DOHH2 (cell line): Measurements from ENCODE around the gene USP6NL.
A peak's percentile ranks its signal among the peaks of the same experiment; 100 is the strongest.

Source experiments
- H3F3A ChIP-seq: fragments of 200-600 bp; sonication (generic), shearing (Covaris generic); 2 replicates; pipeline ENCODE4 v1.6.0; 2016; ENCODE audit warnings: antibody characterized with exemption, mild to moderate bottlenecking; ENCODE audit not compliant: control insufficient read depth, insufficient read depth
- H3K27ac ChIP-seq: fragments of 200-600 bp; sonication (generic); 2 replicates; pipeline ENCODE4 v1.5.1; 2014; ENCODE audit warnings: low read depth, mild to moderate bottlenecking, low read length, moderate library complexity
- H3K27me3 ChIP-seq: fragments of 200-600 bp; sonication (generic); 2 replicates; pipeline ENCODE4 v1.6.1; 2014; ENCODE audit warnings: mild to moderate bottlenecking, low read length, mixed read lengths; ENCODE audit not compliant: control insufficient read depth
- H3K36me3 ChIP-seq: fragments of 200-600 bp; sonication (generic); 2 replicates; pipeline ENCODE4 v1.6.1; 2014; ENCODE audit warnings: mild to moderate bottlenecking, low read length, moderate library complexity, mixed read lengths; ENCODE audit not compliant: control insufficient read depth
- H3K4me1 ChIP-seq: fragments of 200-600 bp; sonication (generic); 2 replicates; pipeline ENCODE4 v1.6.1; 2014; ENCODE audit warnings: mild to moderate bottlenecking, low read length, mixed read lengths; ENCODE audit not compliant: control insufficient read depth
- H3K4me2 ChIP-seq: fragments of 200-600 bp; sonication (generic); 2 replicates; pipeline ENCODE4 v1.6.0; 2014; ENCODE audit warnings: mild to moderate bottlenecking, low read length, moderate library complexity
- H3K4me3 ChIP-seq: fragments of 200-600 bp; sonication (generic); 2 replicates; pipeline ENCODE4 v1.5.1; 2014; ENCODE audit warnings: mild to moderate bottlenecking, low read length, mixed read lengths
- H3K79me2 ChIP-seq: fragments of 200-600 bp; sonication (generic); 2 replicates; pipeline ENCODE4 v1.6.1; 2014; ENCODE audit warnings: mild to moderate bottlenecking, low read length, mixed read lengths; ENCODE audit not compliant: control insufficient read depth
- H3K9me2 ChIP-seq: fragments of 200-600 bp; sonication (generic); replicated peaks from 2 replicates; pipeline ENCODE4 v1.6.1; 2014; ENCODE audit warnings: mild to moderate bottlenecking, low read length, mixed read lengths; ENCODE audit not compliant: control insufficient read depth
- H3K9me3 ChIP-seq: fragments of 200-600 bp; sonication (generic); 2 replicates; pipeline ENCODE4 v1.6.1; 2014; ENCODE audit warnings: antibody characterized with exemption, low read length, mixed read lengths; ENCODE audit not compliant: control insufficient read depth, insufficient read depth
- H4K20me1 ChIP-seq: fragments of 200-600 bp; sonication (generic); 2 replicates; pipeline ENCODE4 v1.6.0; 2014; ENCODE audit warnings: low read depth, mild to moderate bottlenecking, antibody characterized with exemption, low read length, moderate library complexity; ENCODE audit not compliant: control insufficient read depth, insufficient read depth
- EZH2phosphoT487 ChIP-seq: fragments of 200-600 bp; sonication (generic); IDR thresholded peaks from 2 replicates; pipeline ENCODE4 v1.6.1; 2017; ENCODE audit warnings: borderline replicate concordance, mild to moderate bottlenecking, antibody characterized with exemption, low read length, moderate library complexity, mixed read lengths
- TF ChIP-seq, protein P1 (sequence below): fragments of 200-600 bp; sonication (generic); IDR thresholded peaks from one replicate; pipeline ENCODE4 v1.5.1; 2014; ENCODE audit warnings: antibody characterized with exemption, mild to moderate bottlenecking, low read depth, low read length; ENCODE audit not compliant: poor library complexity, severe bottlenecking

Gene USP6NL

DNA sequence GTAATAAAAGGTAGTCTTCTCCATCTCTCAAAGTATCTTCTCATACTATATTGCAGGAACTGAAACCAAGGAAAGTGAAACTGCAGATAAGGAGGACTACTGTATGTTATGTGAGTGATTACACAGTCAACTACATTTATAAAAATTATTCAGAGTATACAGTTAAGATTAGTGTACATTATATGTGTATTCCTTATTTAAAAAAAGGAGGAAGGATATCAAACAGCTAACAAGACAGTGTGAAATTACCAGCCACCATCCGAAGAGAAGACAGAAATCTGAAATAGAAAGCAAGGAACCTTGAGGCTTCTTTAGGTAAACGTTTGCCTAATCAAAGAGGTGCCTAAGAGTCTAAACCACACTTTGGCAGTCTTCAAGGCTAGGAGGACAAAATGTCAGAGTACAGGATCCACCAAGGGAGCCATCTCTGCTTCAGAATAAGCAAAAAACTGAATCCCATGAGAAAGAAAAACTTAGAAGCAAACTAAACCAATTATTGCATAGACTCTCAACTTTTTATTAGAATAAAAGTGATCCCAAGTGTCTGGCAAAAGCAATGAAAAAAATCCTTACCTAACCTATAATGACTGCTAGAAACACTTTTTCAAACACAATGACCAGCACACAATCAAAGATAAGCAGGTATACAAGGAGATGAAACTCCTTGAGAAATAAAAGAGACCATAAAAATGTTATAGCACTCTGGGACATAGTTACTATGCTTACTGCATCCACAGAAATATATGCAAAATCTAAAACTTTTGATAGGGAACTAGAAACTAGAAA, 6.4 kb downstream of the USP6NL start:
- Histone ChIP-seq H3K4me2 (peak overlapping the region; percentile 99), H3K27ac (peak overlapping the region; percentile 72), H4K20me1 (peaks cover 20% of the 10 kb centered on the region), H3K9me3 (no peaks in the 10 kb centered on the region), H3K27me3 (no peaks in the 10 kb centered on the region), H3K36me3 (peaks cover 45% of the 10 kb centered on the region), H3K79me2 (peaks cover 100% of the 10 kb centered on the region), H3K4me1 (peaks cover 95% of the 10 kb centered on the region), H3F3A (peaks cover 28% of the 10 kb centered on the region), H3K4me3 (peak overlapping the region; percentile 60), H3K9me2 (no peaks in the 10 kb centered on the region)
- TF ChIP-seq, protein P1, sequence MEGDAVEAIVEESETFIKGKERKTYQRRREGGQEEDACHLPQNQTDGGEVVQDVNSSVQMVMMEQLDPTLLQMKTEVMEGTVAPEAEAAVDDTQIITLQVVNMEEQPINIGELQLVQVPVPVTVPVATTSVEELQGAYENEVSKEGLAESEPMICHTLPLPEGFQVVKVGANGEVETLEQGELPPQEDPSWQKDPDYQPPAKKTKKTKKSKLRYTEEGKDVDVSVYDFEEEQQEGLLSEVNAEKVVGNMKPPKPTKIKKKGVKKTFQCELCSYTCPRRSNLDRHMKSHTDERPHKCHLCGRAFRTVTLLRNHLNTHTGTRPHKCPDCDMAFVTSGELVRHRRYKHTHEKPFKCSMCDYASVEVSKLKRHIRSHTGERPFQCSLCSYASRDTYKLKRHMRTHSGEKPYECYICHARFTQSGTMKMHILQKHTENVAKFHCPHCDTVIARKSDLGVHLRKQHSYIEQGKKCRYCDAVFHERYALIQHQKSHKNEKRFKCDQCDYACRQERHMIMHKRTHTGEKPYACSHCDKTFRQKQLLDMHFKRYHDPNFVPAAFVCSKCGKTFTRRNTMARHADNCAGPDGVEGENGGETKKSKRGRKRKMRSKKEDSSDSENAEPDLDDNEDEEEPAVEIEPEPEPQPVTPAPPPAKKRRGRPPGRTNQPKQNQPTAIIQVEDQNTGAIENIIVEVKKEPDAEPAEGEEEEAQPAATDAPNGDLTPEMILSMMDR: no peak
- no peak for TF ChIP-seq EZH2phosphoT487

- H3K79me2 ChIP-seq: peaks cover 100% of the 10 kb centered on the region
- 0 out of 2 replicates have a peak overlapping the region, but pooled peaks have one; percentile 72 for H3K27ac ChIP-seq
- peaks cover 38% of the 10 kb centered on the region for H3K36me3 ChIP-seq
- no peaks in the 10 kb centered on the region for H3K9me2 ChIP-seq
- TF ChIP-seq EZH2phosphoT487: no peak
- TF ChIP-seq, protein P1: no peak
- H3K4me3 ChIP-seq: peak overlapping the region; percentile 43
- peaks cover 27% of the 10 kb centered on the region for H3F3A ChIP-seq
- peaks cover 98% of the 10 kb centered on the region for H3K4me1 ChIP-seq
- H3K9me3 ChIP-seq: no peaks in the 10 kb centered on the region
- H3K27me3 ChIP-seq: no peaks in the 10 kb centered on the region
- peaks cover 21% of the 10 kb centered on the region for H4K20me1 ChIP-seq
- H3K4me2 ChIP-seq: peak overlapping the region; percentile 99
These were observed 7.7 kb downstream of the USP6NL start for GRCh38 chr10:11603741-11604140.

- no peak overlapping the region for H3K27ac ChIP-seq
- H3K36me3 ChIP-seq: peaks cover 32% of the 10 kb centered on the region
- no peak for TF ChIP-seq EZH2phosphoT487
- H3F3A ChIP-seq: peaks cover 26% of the 10 kb centered on the region
- peaks cover 21% of the 10 kb centered on the region for H4K20me1 ChIP-seq
- H3K4me3 ChIP-seq: peak overlapping the region; percentile 43; the same call in 1 of the 2 replicates
- no peaks in the 10 kb centered on the region for H3K27me3 ChIP-seq
- peaks cover 100% of the 10 kb centered on the region for H3K79me2 ChIP-seq
- peaks cover 94% of the 10 kb centered on the region for H3K4me1 ChIP-seq
- peak overlapping the region; percentile 99 for H3K4me2 ChIP-seq
- no peaks in the 10 kb centered on the region for H3K9me2 ChIP-seq
- no peaks in the 10 kb centered on the region for H3K9me3 ChIP-seq
These were observed 8.4 kb downstream of the USP6NL start for GRCh38 chr10:11602919-11603523.

GRCh38 chr10:11602358-11602757, 9.1 kb downstream of the USP6NL start:
- Histone ChIP-seq H3K4me3 (no peak overlapping the region), H3K9me2 (no peaks in the 10 kb centered on the region), H3K4me2 (peak overlapping the region; percentile 99), H3K27ac (no peak overlapping the region), H3K79me2 (peaks cover 100% of the 10 kb centered on the region), H3K9me3 (no peaks in the 10 kb centered on the region), H4K20me1 (peaks cover 23% of the 10 kb centered on the region), H3K36me3 (peaks cover 38% of the 10 kb centered on the region), H3F3A (peaks cover 26% of the 10 kb centered on the region), H3K4me1 (peaks cover 87% of the 10 kb centered on the region), H3K27me3 (no peaks in the 10 kb centered on the region)
- TF ChIP-seq, protein P1: no peak
- TF ChIP-seq EZH2phosphoT487: no peak
